Sigmoid colon (tissue), 7 donors: ENCODE data around the gene FAM117A. TPM values are rescaled to one million over a fixed set of nuclear protein-coding genes. Genes with fewer than 3 reads are reported as not detected.

Source experiments
- DNase-seq: peaks from one replicate; pipeline ENCODE4 v3.0.0-alpha.2; 2019
- H3K27ac ChIP-seq, 4 donors: fragments of 200-600 bp; sonication (generic); one replicate each; pipeline ENCODE4 v1.5.1; 2016 to 2019; ENCODE audit warnings: mild to moderate bottlenecking in 1 of 4
- H3K27me3 ChIP-seq, 3 donors: fragments of 200-600 bp; sonication (generic); one replicate each; pipeline ENCODE4 v1.5.1; 2019; ENCODE audit warnings: mild to moderate bottlenecking in 1 of 3
- H3K36me3 ChIP-seq, 4 donors: fragments of 200-600 bp; sonication (generic); one replicate each; pipeline ENCODE4 v1.5.1; 2016 to 2019
- H3K4me1 ChIP-seq, 4 donors: fragments of 200-600 bp; sonication (generic); one replicate each; pipeline ENCODE4 v1.5.1; 2017 to 2019
- H3K4me3 ChIP-seq, 4 donors: fragments of 200-600 bp; sonication (generic); one replicate each; pipeline ENCODE4 v1.5.1; 2017 to 2019; ENCODE audit warnings: mild to moderate bottlenecking in 2 of 4, moderate library complexity in 1 of 4
- H3K9me3 ChIP-seq, 4 donors: fragments of 200-600 bp in 3 of 4; sonication (generic) in 3 of 4; one replicate each; pipeline versions ENCODE4 v1.5.1 to v1.6.1; 2013 to 2019
- EP300 ChIP-seq, 4 donors: sonication (generic); formaldehyde crosslinking; IDR thresholded peaks; one replicate each; pipeline ENCODE4 v1.6.1; 2017; ENCODE audit warnings: antibody characterized with exemption in 4 of 4
- POLR2A ChIP-seq, 2 donors: fragments of 450-650 bp; IDR thresholded peaks; one replicate each; pipeline ENCODE4 v1.6.1; 2016; ENCODE audit warnings: antibody characterized with exemption in 2 of 2, mild to moderate bottlenecking in 2 of 2, moderate library complexity in 2 of 2
- POLR2AphosphoS5 ChIP-seq, 4 donors: sonication (generic); formaldehyde crosslinking; IDR thresholded peaks; one replicate each; pipeline ENCODE4 v1.6.1; 2017; ENCODE audit warnings: antibody characterized with exemption in 4 of 4
- WGBS, 2 donors: extraction: QIAGEN DNeasy Blood & Tissue Kit; methylation state at CpG; one replicate each; pipeline ENCODE4 v1.1.7; 2013; 5-methylcytosine and 5-hydroxymethylcytosine counted together
- intact Hi-C: fragments of 100-400 bp; cut with DNase I; formaldehyde crosslinking; loops from one replicate; pipeline ENCODE4 v1.15.1; 2023
- polyA plus RNA-seq, 3 donors: library from polyadenylated mRNA; stranded (reverse); fragments of 200-250 nt; gene quantifications; one replicate each; pipeline ENCODE4 v1.2.3, GENCODE V29; 2013
- total RNA-seq, 4 donors: library from RNA; depleted of rRNA; stranded (reverse); fragments of >200 nt; gene quantifications; one replicate each; pipeline ENCODE4 v1.1.0, GENCODE V29; 2016
- TF ChIP-seq, protein P1 (sequence below), 4 experiments: fragments of 450-650 bp in 3 of 4; fragments of 200-600 bp in 1 of 4; IDR thresholded peaks; one replicate each; pipeline ENCODE4 v1.5.1; 2016 to 2019; ENCODE audit warnings: antibody characterized with exemption in 4 of 4, mild to moderate bottlenecking in 3 of 4, moderate library complexity in 2 of 4
- donor health status: healthy with polysubstance abuse.
- donor health status: Bipolar disorder and iron deficiency.
- donor health status: healthy.

The FAM117A gene
- total and polyA plus RNA-seq, 7 donors: 3.5 to 34.6 (median 15.6) TPM

DNA sequence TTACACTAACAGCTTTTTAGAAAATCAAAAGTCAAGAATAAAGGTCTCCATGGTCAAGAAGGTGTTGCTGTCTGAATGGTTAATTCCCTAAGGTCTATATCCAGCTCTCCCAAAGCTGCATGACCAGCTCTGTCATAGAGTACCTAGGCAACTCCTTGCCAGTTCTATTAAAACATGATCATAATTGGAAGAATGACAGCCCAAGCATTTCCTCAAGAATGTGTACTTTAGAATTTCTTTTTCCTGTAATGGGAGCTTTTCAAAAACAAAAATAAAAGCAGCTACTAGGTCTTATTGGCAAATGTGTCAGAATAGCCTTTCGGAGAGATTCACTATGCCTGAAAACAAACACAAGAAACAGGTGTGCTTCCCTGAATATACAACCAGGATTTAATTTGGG is 93.9 kb downstream of the FAM117A start:
- TF ChIP-seq EP300 (IDR thresholded peaks at IDR 0.05) (no peak), POLR2A (IDR thresholded peaks at IDR 0.05) (no peak), POLR2AphosphoS5 (IDR thresholded peaks at IDR 0.05) (no peak)
- TF ChIP-seq, protein P1, sequence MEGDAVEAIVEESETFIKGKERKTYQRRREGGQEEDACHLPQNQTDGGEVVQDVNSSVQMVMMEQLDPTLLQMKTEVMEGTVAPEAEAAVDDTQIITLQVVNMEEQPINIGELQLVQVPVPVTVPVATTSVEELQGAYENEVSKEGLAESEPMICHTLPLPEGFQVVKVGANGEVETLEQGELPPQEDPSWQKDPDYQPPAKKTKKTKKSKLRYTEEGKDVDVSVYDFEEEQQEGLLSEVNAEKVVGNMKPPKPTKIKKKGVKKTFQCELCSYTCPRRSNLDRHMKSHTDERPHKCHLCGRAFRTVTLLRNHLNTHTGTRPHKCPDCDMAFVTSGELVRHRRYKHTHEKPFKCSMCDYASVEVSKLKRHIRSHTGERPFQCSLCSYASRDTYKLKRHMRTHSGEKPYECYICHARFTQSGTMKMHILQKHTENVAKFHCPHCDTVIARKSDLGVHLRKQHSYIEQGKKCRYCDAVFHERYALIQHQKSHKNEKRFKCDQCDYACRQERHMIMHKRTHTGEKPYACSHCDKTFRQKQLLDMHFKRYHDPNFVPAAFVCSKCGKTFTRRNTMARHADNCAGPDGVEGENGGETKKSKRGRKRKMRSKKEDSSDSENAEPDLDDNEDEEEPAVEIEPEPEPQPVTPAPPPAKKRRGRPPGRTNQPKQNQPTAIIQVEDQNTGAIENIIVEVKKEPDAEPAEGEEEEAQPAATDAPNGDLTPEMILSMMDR (IDR thresholded peaks at IDR 0.05): no peak
- whole genome bisulfite sequencing, 2 donors: 51 to 67% methylated on average over 1 of the region's 1 CpG
- H3K27ac ChIP-seq: peak overlapping the region; percentile 54 to 98 (median 82)
- H3K4me3 ChIP-seq: peak overlapping the region in 1 of 4 donors; percentile 7
- intact Hi-C loops: no loop called here
- H3K36me3 ChIP-seq: peaks cover 0 to 2% (median 0%) of the 10 kb centered on the region in 4 donors
- H3K27me3 ChIP-seq: no peaks in the 10 kb centered on the region
- no peaks in the 10 kb centered on the region for H3K9me3 ChIP-seq
- no peak for DNase-seq
- H3K4me1 ChIP-seq: peaks cover 0 to 62% (median 55%) of the 10 kb centered on the region in 4 donors

DNA sequence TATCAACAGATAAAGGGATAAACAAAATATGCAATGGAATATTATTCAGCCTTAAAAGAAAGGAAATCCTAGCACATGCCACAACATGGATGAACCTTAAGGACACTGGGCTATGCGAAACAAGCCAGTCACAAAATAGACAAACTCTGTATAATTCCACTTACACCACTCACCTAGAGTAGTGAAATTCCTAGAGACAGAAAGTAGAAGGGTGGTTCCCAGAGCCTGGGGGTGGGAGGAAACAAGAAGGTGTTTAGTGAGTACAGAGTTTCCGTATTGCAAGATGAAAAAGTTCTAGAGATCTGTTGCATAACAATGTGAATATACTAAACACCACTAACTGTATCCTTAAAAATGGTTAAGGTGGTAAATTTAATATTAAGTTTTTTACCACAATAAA is 96.1 kb downstream of the FAM117A start:
- Histone ChIP-seq H3K4me3 (no peak overlapping the region), H3K27ac (peak overlapping the region in 3 of 4 donors; percentile 39 to 98 (median 45)), H3K36me3 (no peaks in the 10 kb centered on the region), H3K9me3 (no peaks in the 10 kb centered on the region), H3K4me1 (peaks cover 0 to 64% (median 51%) of the 10 kb centered on the region in 4 donors), H3K27me3 (no peaks in the 10 kb centered on the region)
- intact Hi-C loops: no loop called here
- no peak for DNase-seq
- TF ChIP-seq, protein P1 (IDR thresholded peaks at IDR 0.05): no peak
- 83 to 94% methylated on average over 2 of the region's 2 CpGs for WGBS, 2 donors

DNA sequence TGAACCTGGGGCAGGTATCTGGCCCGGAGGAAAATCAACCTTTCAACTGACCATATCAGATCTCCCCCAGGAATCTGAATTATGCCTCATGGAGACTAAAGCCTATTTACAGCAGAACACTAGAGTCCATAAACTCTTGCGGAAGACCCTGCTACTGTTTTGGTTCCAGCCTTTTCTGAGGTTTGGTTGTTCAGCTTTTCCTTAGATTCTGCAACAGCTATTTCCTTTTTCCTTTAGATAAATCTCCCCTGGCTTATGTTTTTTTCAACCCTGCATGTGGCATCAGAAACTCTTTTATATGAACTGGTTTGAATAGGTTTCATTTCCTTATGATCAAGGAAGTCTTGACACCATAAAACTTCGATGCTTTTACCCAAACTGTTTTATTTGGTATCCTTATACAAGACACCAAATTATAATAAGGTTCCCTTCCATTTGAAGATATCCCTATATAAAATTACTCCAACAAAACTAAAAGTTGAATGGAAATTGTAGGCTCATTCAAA is 99.2 kb downstream of the FAM117A start:
- Histone ChIP-seq H3K9me3 (no peaks in the 10 kb centered on the region), H3K4me3 (no peak overlapping the region), H3K36me3 (no peaks in the 10 kb centered on the region), H3K27ac (peak overlapping the region in 3 of 4 donors; percentile 23 to 42 (median 32)), H3K4me1 (peaks cover 0 to 54% (median 40%) of the 10 kb centered on the region in 4 donors), H3K27me3 (no peaks in the 10 kb centered on the region)
- no peak for DNase-seq
- intact Hi-C loops: no loop called here
- WGBS, 2 donors: 28 to 59% methylated on average over 3 of the region's 3 CpGs
- TF ChIP-seq, protein P1 (IDR thresholded peaks at IDR 0.05): no peak
- TF ChIP-seq POLR2AphosphoS5 (IDR thresholded peaks at IDR 0.05): no peak
- no peak for TF ChIP-seq POLR2A (IDR thresholded peaks at IDR 0.05)
- no peak for TF ChIP-seq EP300 (IDR thresholded peaks at IDR 0.05)

Other genes with a start within 250 kb of the FAM117A start
- 10 to 100 TPM; 20.2 to 32.6 (median 21.9) TPM for gene NXPH3, start 188.3 kb downstream of the FAM117A start, total RNA-seq
- gene NXPH3, start 188.3 kb downstream of the FAM117A start, polyA plus RNA-seq: 1 to 10 TPM in 2 of 3 donors, under 1 TPM in 1; 0.23 to 2.4 (median 2.1) TPM
- 100 to 1,000 TPM; 226 to 332 (median 280) TPM for gene SPOP, start 86.0 kb downstream of the FAM117A start, total RNA-seq
- gene SPOP, start 86.0 kb downstream of the FAM117A start, polyA plus RNA-seq: 10 to 100 TPM; 33.0 to 38.9 (median 35.6) TPM
- gene SLC35B1, start 56.2 kb downstream of the FAM117A start, total RNA-seq: 10 to 100 TPM; 13.0 to 34.9 (median 20.0) TPM
- gene SLC35B1, start 56.2 kb downstream of the FAM117A start, polyA plus RNA-seq: 10 to 100 TPM; 24.0 to 59.7 (median 26.6) TPM
- 10 to 100 TPM; 23.8 to 34.9 (median 32.0) TPM for gene KAT7, start 24.6 kb upstream of the FAM117A start, total RNA-seq
- gene KAT7, start 24.6 kb upstream of the FAM117A start, polyA plus RNA-seq: 10 to 100 TPM in 1 of 3 donors, 1 to 10 TPM in 2; 6.2 to 14.3 (median 9.0) TPM
- gene TAC4, start 83.9 kb upstream of the FAM117A start, total RNA-seq: not detected
- gene TAC4, start 83.9 kb upstream of the FAM117A start, polyA plus RNA-seq: 1 to 10 TPM in 1 of 3 donors, not detected in 2; 3.6 TPM
- not detected for gene DLX4, start 205.1 kb upstream of the FAM117A start, total RNA-seq
- gene DLX4, start 205.1 kb upstream of the FAM117A start, polyA plus RNA-seq: under 1 TPM in 1 of 3 donors, not detected in 2; 0.34 TPM
- under 1 TPM in 1 of 4 donors, not detected in 3; 0.27 TPM for gene DLX3, start 231.1 kb upstream of the FAM117A start, total RNA-seq
- gene DLX3, start 231.1 kb upstream of the FAM117A start, polyA plus RNA-seq: under 1 TPM in 1 of 3 donors, not detected in 2; 0.07 TPM